Medulla oblongata (tissue), 1 donor: ENCODE measurements around the gene EFHC2.

ENCODE experiments used
- DNase-seq: peaks from one replicate; pipeline ENCODE4 v3.0.0-alpha.2; 2015; ENCODE audit errors: extremely low spot score

Gene EFHC2

GRCh38 chrX:44343412-44344141, at the start of gene EFHC2:
TSS of gene EFHC2 (minus strand) at chrX:44343672. CDS start at chrX:44343588, 84 bp downstream.
- peak; percentile 6 for DNase-seq

GRCh38 chrX:44392767-44393166, 49.3 kb upstream of the EFHC2 start:
- peak; percentile 26 for DNase-seq

- no peak for DNase-seq
These were observed 41.3 kb upstream of the EFHC2 start for GRCh38 chrX:44384688-44385338.

- no peak for DNase-seq
These were observed 39.4 kb upstream of the EFHC2 start for GRCh38 chrX:44382871-44383270.

GRCh38 chrX:44352758-44353157, 9.3 kb upstream of the EFHC2 start:
- DNase-seq, result no peak

- DNase-seq, result no peak
These were observed 6.1 kb upstream of the EFHC2 start for GRCh38 chrX:44349561-44349960.

GRCh38 chrX:44344687-44345086, 1.2 kb upstream of the EFHC2 start:
- DNase-seq, result no peak

- no peak for DNase-seq
These were observed 722 bp upstream of the EFHC2 start for GRCh38 chrX:44344194-44344593.

- DNase-seq, result no peak
These were observed 606 bp downstream of the EFHC2 start for GRCh38 chrX:44342866-44343265.

- DNase-seq, result no peak
These were observed 5.1 kb downstream of the EFHC2 start for GRCh38 chrX:44338361-44338760.

GRCh38 chrX:44332437-44332836, 11.0 kb downstream of the EFHC2 start:
- DNase-seq, result no peak

GRCh38 chrX:44330227-44330626, 13.2 kb downstream of the EFHC2 start:
- no peak for DNase-seq

- DNase-seq, result no peak
These were observed 23.9 kb downstream of the EFHC2 start for GRCh38 chrX:44319550-44319949.

GRCh38 chrX:44317181-44317580, 26.3 kb downstream of the EFHC2 start:
- no peak for DNase-seq

GRCh38 chrX:44314808-44315207, 28.7 kb downstream of the EFHC2 start:
- DNase-seq, result no peak

GRCh38 chrX:44314259-44314734, 29.2 kb downstream of the EFHC2 start:
- DNase-seq, result peak; percentile 15

GRCh38 chrX:44312421-44312820, 31.1 kb downstream of the EFHC2 start:
- DNase-seq, result no peak

- DNase-seq, result no peak
These were observed 33.2 kb downstream of the EFHC2 start for GRCh38 chrX:44310227-44310626.

- no peak for DNase-seq
These were observed 34.6 kb downstream of the EFHC2 start for GRCh38 chrX:44308869-44309268.

GRCh38 chrX:44306356-44306755, 37.1 kb downstream of the EFHC2 start:
- no peak for DNase-seq

- no peak for DNase-seq
These were observed 37.6 kb downstream of the EFHC2 start for GRCh38 chrX:44305921-44306320.

- DNase-seq, result no peak
These were observed 40.4 kb downstream of the EFHC2 start for GRCh38 chrX:44303119-44303518.

GRCh38 chrX:44299177-44299576, 44.3 kb downstream of the EFHC2 start:
- DNase-seq, result no peak
